Hematopoietic multipotent progenitor cell (in vitro differentiated cells): ENCODE measurements around the gene SPATA21. TPM values are rescaled to one million over a fixed set of nuclear protein-coding genes. Genes with fewer than 3 reads are reported as not detected.
A peak's percentile ranks its signal among the peaks of the same experiment; 100 is the strongest.

Experiments used
- DNase-seq, 3 donors: peaks; one replicate each; pipeline ENCODE4 v3.0.0-alpha.2; 2011 to 2015; ENCODE audit warnings: low read depth in 2 of 3, low spot score in 2 of 3
- total RNA-seq: library from RNA; depleted of rRNA; stranded (reverse); fragments of >200 nt; gene quantifications from one replicate; pipeline ENCODE4 v1.2.3, GENCODE V29; 2012

The SPATA21 gene
- total RNA-seq, 1 donor, result not detected

DNA sequence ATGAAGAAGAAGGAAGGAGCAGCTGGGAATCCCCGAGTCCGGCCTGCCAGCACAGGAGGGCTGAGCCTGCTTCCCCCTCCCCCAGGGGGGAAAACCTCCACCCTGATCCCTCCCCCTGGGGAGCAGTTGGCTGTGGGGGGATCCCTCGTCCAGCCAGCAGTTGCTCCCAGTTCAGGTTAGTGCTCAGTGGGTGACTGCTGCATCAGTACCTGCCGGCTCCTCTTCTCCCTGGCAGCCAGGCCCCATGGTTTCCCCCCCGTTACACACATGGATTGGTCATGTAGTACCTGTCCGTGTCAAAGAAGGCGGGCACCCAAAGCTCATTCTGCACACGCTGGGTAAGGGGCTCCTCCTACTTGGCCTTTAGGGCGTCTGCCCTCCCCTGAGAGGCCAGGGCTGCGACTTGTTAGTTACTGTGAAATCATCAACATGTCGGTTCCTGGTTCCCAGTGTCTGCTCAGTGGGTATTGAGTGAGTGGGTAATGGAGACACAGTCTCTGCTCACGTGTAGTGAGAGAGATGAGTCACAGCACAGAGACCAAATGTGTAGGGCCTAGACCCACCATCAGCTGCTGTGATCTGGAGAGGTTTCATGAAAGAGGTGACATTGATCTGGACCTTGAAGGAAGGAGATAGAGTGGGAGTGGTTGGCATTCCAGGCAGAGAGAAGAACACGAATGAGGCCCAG, 14.8 kb upstream of the SPATA21 start:
- DNase-seq, result no peak

DNA sequence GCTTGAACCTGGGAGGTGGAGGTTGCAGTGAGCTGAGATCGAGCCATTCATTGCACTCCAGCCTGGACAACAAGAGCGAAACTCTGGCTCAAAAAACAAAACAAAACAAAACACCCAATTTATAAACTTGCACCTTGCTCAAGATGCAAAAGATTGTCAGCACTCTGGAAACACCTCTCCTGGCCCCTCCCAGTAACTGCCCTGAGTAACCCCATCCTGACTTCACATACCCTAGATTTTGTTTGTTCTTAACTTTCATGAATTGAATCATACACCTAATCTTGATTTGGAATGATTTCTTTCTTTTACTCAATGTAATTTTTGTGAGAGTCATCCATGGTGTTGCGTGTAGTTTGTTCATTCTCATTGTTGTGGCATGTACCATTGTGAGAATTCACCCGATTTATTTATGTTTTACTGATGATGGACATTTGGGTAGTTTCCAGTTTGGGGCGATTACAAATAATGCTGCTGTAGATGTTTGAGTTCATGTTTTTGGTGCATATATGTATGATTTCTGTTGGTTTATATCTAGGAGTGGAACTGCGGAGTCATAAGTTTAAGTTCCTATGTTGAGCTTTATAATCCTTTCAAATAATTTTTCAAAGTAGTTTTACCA, 13.7 kb upstream of the SPATA21 start:
- no peak for DNase-seq

DNA sequence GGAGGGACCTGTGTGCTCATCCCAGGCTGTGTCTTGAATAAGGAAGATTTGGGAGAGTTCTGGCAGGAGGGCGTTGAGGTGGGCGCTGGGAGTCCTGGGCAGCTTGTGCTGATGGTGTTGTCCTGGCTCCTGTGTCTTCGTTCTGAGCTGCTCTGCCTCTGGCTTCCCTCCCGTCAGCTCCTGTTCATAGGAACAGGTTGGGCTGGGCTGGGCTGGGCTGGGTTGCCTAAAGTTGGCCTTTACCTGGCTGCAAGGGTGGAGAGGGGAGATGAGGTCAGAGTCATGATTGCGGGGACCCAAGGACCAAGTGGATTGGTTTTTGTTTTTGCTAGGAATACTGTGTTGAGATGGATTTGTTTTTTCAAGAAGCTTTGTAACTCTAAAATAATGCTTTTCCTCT, 12.4 kb upstream of the SPATA21 start:
- DNase-seq, result no peak

DNA sequence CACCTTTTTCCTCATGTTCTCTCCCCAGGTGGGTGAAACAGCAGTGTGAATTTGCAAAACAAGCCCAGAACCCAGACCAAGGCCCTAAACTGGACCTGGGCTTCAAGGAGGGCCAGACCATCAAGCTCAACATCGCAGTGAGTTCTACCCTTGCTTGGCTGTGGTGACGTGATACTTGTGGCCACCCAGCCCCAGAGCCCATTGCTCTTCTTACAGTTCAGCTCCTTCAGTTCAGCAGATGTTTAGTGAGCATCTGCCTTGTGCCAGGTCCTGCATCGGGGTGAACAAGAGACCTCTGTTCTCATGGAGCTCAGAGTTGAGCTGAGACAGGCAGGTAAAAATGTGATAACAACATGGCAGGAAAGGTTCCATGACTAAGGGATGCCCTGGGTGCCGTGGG, 11.8 kb upstream of the SPATA21 start:
- no peak for DNase-seq

DNA sequence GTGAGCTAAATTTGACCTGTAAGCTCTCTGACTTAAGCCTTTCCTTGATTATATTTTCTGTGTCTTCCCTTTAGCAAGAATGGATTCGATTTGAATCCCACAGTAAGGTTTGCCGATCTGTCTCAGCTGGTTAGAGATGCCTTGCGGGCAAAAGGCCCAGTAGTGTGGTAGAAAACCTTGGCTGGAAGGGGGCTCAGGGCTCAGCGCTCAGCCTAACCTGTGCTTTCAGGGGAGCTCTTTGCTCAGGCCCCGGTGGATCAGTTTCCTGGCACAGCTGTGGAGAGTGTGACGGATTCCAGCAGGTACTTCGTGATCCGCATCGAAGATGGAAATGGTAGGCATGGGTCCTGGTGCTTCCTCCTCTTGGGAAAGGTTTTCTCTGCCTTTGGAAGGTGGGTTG, 10.4 kb upstream of the SPATA21 start:
- DNase-seq, result no peak

DNA sequence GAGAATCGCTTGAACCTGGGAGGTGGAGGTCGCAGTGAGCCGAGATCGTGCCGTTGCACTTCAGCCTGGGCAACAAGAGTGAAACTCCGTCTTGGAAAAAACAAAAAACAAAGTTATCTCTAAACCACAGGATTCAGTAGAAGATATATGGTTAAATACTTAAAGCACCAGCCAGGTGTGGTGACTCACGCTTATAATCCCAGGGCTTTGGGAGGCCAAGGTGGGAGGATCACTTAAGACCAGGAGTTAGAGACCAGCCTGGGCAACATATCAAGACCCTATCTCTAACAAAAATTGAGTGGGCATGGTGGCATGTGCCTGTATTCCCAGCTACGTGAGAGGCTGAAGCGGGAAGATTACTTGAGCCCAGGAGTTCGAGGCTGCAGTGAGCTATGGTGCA, 8.9 kb upstream of the SPATA21 start:
- no peak for DNase-seq

DNA sequence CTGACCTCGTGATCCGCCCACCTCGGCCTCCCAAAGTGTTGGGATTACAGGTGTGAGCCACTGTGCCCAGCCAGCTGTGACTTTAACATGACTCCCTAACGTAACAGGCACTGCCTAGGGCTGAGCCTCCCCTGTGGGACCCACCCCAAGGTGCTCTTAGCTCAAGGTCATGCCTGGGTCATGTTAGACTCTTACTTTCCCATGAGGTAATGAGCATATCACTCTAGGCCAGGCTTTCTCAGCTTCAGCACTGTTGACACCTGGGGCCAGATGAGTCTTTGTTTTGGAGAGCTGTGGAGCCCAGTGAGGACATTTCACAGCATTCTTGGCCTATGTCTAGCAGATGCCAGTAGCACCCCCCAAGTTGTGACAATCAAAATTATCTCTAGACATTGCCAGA, 7.8 kb upstream of the SPATA21 start:
- no peak for DNase-seq

DNA sequence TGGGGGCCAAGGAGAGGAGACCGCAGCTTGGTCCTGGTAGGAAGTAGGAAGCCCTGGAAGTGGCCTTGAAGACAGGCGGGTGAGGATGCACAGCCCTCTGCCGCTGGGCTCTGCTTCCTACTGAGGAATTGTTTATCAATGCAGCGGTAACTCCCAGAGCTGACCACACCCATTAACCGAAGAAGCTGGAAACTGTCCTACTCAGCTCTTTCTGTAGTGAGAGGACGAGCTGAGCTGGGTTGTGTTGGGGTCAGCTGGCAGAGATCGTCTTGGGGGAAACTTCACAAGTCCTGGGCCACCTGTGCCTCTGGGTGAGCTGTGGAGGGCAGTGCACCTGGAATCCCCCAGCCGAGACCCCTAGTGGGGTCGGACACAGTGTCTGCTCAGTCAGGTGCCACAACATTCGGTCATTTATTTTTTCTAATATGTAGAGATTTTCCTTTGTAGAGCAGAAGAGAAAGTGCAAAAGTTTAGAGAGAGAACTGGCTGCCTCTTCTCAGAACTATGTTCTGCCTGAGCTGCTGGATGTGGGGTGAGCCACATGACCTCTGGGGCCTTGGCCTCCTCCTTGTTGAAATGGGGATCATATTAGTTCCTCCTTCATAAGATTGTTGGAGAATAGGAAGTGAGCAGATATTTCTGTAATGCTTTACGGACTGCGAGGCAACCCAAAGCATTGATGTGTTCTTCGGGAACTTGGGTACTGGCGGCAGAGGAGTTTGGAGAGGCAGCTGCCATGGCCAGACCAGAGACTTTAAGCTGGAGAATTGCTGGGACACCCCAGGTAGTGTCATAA, 6.9 kb upstream of the SPATA21 start:
- no peak for DNase-seq

DNA sequence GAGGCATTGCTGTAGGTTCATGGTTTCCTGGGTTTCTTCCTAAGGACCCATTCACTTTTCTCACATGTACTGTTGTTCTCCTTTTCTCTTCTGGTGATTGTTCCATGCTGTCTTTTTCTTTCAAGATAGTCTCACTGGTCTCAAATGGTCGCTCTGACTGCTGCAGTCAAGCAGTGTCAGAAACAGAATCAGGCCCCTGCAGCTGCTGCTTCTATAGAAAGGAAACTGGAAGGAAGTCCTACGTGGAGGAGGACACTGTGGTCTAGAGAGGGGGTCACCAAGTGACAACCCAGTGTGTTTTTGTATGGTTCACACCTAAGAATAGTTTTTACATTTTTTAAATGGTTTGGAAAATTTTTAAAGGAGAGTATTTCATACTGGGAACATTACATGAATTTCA, 5.7 kb upstream of the SPATA21 start:
- no peak for DNase-seq

DNA sequence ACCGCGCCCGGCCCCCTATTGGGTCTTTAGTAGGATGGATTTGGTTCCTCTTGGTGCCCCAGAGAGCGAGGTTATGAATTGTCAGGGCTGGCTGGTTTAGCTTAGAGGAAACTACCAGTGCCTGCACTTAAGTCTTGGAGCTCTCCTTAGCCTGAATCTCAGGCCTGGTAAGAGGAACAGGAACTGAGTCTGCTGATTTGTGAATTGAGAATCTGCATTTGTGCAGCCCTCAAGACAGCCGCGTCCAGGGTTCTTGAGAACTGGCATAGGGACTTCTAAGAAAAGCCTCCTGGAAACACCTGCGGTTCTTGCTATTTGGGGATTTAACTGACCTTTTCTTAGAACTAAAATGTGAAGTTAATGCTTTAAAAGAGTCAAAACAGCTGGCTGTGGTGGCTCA, 5.0 kb upstream of the SPATA21 start:
- DNase-seq, result no peak

DNA sequence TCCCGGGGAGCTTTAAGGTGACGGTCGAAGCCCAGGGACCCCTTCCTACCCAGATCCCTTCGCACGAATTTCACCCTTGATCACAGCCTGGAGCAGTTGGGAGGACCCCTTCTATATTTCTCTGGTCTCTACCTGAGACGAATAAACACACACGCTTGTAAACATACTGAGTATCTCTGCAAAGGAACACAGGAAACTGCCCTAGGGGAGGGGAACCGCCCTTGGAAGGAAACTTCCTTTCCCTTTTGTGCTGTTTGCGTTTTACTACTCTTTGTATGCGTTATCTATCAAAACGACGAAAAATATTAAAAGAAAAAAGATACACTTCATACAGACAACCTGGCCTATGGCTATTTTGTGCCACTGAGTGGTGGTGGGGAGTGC, 4.0 kb upstream of the SPATA21 start:
- DNase-seq, result peak in 1 of 3 donors; percentile 44

DNA sequence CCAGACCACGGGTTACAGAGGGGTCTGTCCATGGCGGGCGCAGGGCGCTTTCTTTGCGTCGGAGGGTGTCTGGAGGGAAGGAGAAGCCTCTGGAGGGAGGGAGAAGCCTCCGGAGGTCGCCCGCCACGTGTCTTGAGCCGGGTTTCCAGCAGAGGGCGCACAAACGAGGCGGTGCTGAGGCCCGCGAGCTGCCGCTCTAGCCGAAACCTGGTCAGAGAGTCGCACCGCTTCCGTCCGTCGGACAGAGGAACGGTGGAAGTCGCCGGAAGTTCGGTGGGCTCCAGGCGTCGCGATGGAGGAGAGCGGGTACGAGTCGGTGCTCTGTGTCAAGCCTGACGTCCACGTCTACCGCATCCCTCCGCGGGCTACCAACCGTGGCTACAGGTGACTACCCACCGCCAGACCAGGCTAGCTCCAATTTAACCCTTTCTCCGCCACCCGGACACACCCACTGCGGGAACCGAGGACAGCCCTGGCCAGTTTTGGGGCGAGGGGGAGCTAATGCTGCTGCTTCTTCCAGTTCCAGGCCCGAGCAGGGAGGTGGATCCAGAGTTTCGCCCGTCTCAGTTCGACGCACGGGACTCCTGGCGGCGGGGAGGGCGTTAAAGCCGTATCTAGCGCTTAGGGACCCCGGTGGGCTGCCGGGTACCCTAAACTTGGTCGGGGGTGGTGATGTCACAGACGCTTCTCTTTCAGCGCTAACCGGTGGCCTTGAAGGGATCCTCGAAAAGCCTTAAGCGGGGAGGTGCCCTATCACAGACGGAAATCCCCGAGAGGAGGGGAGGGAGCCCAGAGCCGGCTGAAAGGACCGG, 3.5 kb upstream of the SPATA21 start, which contains the start of gene NECAP2:
TSS of gene NECAP2 (plus strand) at position 255 of the 812 bp plus-strand sequence. CDS start at position 293, 38 bp downstream.
- peak; percentile 79 to 94 (median 94) for DNase-seq

DNA sequence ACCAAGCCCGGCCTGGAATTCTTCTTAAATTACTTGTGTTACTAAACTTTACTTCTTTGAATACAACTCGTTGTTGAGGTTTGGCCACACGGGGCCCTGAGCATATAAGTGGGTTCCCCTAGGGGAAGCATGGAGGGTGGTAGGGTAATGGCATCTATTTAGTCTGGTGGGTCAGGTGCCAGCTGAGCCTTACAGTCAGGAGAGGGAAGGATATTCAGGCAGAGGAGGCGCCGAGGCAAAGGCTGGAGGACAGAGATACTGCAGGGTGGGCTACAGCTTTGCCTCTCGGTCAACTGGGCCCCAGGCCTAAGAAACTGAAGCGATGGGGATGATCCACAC, 2.9 kb upstream of the SPATA21 start:
- no peak for DNase-seq

DNA sequence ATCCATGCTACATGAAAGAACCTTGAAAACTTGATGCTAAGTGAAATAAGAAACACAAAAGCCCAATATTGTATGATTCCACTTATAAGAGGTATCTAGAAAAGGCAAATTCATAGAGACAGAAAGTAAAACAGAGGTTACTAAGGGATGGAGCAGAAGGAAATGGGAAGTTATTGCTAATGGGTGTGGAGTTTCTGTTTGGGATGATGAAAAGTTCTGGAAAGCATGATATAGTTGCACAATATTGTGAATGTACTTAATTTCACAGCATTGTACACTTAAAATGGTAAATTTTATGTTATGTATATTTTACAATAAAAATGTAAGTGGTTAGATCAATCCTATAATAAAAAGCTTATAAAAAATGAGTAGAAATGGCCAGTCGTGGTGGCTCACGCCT, 1.7 kb upstream of the SPATA21 start:
- DNase-seq, result no peak

DNA sequence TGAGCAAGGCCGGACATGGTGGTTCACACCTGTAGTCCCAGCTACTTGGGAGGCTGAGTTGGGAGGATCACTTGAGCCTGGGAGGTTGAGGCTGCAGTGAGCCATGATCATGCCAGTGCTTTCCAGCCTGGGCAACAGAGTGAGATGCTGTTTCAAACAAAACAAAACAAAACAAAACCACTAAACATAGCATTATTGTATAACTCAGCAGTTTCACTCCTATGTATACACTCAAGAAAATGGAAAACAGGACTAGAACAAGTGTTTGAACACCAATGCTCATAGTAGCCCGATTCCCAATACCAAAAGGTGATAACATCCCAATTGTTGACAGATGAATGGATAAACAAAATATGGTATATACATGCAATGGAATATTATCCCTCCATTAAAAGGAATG, 1.3 kb upstream of the SPATA21 start:
- DNase-seq, result no peak

DNA sequence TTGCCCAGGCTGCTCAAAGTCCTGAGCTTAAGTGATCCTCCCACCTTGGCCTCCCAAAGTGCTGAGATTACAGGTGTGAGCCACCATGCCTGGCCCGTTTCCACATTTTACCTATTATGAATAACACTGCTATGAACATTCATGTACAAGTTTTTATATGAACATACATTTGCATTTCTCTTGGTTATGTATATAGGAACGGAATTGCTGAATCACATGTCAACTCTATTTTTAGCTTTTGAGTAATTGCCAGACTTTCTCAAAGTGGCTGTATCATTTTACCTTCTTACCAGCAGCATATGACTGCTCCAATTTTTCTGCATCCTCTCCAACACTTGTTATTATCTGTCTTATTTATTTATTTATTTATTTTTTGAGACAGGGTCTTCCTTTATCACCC, 2.7 kb downstream of the SPATA21 start:
- DNase-seq, result no peak

DNA sequence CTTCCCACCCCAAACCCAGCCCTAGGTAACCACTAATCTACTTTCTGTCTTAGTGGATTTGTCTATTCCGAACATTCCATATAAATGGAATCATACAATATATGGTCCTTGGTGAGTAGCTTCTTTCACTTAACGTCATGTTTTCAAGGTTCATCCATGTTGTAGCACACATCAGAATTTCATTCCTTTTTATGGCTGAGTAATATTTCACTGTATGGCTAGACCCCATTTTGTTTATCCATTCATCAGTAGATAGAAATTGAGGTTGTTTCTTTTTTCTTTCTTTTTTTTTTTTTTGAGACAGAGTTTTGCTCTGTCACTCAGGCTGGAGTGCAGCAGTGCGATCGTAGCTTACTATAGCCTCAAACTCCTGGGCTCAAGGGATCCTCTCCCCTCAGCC, 3.2 kb downstream of the SPATA21 start:
- DNase-seq, result no peak

DNA sequence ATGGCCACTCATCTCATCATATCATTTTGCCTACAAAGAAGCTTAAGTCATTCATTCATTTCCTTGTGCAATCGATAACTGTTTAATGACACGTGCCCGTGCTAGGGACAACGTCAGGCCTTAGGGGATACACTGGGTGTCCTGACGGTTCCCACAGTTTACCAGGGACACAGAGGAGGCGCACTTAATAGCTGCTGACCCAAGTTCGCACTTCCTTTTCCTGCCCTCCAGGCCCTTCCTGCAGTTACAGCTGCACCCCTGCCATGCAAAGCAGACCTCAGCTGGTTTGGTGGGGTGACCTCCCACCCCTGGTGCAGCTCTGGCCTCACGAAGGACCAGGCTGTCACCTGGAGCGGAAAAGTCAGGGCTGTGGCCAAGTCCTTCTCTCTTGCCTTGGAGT, 4.2 kb downstream of the SPATA21 start:
- DNase-seq, result no peak

DNA sequence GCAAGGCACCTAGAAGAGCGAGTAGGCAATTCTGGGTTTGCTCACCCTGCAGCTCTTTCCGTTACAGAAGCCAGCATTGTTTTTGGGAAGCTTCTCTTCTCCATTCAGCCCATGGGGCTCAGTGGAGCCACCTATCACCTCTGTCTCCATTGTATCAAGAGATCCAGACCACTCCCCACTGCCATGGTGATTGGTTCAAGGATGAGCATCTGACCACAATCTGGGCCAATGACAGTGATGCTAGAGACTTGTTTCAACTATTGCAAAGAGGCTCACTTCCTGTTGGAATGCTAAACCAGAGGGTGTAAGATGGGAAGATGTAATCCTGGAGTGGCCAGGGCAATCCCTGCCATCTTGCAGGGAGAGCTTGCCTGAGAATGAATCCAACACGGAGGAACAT, 6.6 kb downstream of the SPATA21 start:
- DNase-seq, result no peak

DNA sequence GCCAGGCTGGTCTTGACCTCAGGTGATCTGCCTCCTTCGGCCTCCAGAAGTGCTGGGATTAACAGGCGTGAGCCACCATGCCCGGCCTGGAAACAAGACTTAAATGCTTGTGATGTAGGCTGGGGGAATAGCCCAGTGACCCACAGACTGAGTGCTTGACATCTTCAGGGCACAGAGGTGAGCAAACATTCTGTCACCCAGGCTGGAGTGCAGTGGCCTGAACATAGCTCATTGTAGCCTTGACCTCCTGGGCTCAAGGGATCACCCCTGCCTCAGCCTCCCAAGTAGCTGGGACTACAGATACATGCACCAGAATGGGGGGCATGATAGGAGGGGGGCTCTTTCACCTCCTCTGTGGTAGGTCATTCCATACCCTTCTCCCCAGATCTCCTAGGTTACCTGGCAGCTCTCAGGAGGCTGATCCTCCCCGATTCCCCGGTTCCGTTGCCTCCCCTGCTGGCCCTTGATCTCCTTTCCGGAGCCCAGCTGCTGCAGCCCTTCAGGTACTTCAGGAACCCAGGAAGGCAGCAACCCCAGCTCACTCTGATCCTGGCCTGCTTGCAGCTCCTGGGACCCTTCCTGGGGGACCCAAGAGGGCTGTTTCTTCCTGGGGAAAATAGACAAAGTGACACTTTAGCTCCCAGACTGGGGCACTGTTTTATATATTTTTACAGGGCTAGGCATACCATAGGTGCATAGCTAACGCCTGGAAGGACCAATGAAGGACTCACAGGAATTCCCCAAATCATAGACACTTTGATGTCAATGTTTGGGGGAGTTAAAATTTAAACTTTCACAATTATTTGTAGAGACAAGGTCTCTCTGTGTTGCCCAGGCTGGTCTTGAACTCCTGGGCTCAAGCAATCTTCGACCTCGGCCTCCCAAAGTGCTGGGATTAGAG, 11.8 kb downstream of the SPATA21 start:
- no peak for DNase-seq
